Right hindlimb (tissue), 1 donor: ENCODE data around the gene JCAD.
"Not testable (repeated sequence)": the region's sequence is repeated elsewhere in the genome, so short reads cannot be mapped to it uniquely, and the experiment has no call there.

Experiments
- DNase-seq: peaks from one replicate; pipeline ENCODE4 v3.0.0-alpha.2; 2018

The JCAD gene

GRCh38 chr10:30042820-30043219 lies 16.6 kb downstream of the JCAD start:
- DNase-seq: no peak

GRCh38 chr10:30041196-30042105 lies 17.9 kb downstream of the JCAD start:
- no peak for DNase-seq

- no peak for DNase-seq
Measured at GRCh38 chr10:30040597-30040996, 18.8 kb downstream of the JCAD start.

- DNase-seq: no peak
Measured at GRCh38 chr10:30039988-30040387, 19.4 kb downstream of the JCAD start.

- DNase-seq: peak; percentile 46
Measured at GRCh38 chr10:30039567-30039966, 19.8 kb downstream of the JCAD start.

GRCh38 chr10:30038781-30039536 lies 20.4 kb downstream of the JCAD start:
- DNase-seq: no peak

GRCh38 chr10:30037620-30038336 lies 21.6 kb downstream of the JCAD start:
- no peak for DNase-seq

GRCh38 chr10:30036811-30037210 lies 22.6 kb downstream of the JCAD start:
- no peak for DNase-seq

- no peak for DNase-seq
Measured at GRCh38 chr10:30036341-30036740, 23.0 kb downstream of the JCAD start.

GRCh38 chr10:30034433-30035137 lies 24.8 kb downstream of the JCAD start:
- no peak for DNase-seq

GRCh38 chr10:30032125-30032524 lies 27.3 kb downstream of the JCAD start:
- DNase-seq: no peak

- no peak for DNase-seq
Measured at GRCh38 chr10:30029872-30030256, 29.5 kb downstream of the JCAD start.

- peak; percentile 67 for DNase-seq
Measured at GRCh38 chr10:30029164-30029871, 30.1 kb downstream of the JCAD start.

- DNase-seq: no peak
Measured at GRCh38 chr10:30028738-30029030, 30.7 kb downstream of the JCAD start.

GRCh38 chr10:30028006-30028737 lies 31.2 kb downstream of the JCAD start:
- peak; percentile 52 for DNase-seq

GRCh38 chr10:30027057-30028005 lies 32.1 kb downstream of the JCAD start:
- DNase-seq: peak; percentile 57

GRCh38 chr10:30026578-30026977 lies 32.8 kb downstream of the JCAD start:
- no peak for DNase-seq

- no peak for DNase-seq
Measured at GRCh38 chr10:30026080-30026479, 33.3 kb downstream of the JCAD start.

GRCh38 chr10:30025428-30025827 lies 34.0 kb downstream of the JCAD start:
- not testable (repeated sequence) for DNase-seq

- no peak for DNase-seq
Measured at GRCh38 chr10:30022590-30022989, 36.8 kb downstream of the JCAD start.
